Left lung (tissue), 10 donors: ENCODE data around the gene VPS13A. TPM values are rescaled to one million over a fixed set of nuclear protein-coding genes. Genes with fewer than 3 reads are reported as not detected.

Experiments
- ATAC-seq: fragments of 200-7000 bp; cut with Tn5 transposase; one replicate; pipeline ENCODE4 v1.9.1; 2020; ENCODE audit warnings: moderate library complexity
- DNase-seq, 4 donors: peaks; one replicate each; pipeline ENCODE4 v3.0.0-alpha.2; 2013 to 2020
- H3K27ac ChIP-seq, 2 donors: fragments of 200-600 bp; sonication (generic) in 1 of 2; one replicate each; pipeline versions ENCODE4 v1.5.0 to v1.8.0; 2020 to 2021
- H3K27me3 ChIP-seq, 2 donors: fragments of 200-600 bp; sonication (generic) in 1 of 2; one replicate each; pipeline versions ENCODE4 v1.5.0 to v1.8.0; 2020 to 2021
- H3K36me3 ChIP-seq, 2 donors: fragments of 200-600 bp; sonication (generic) in 1 of 2; one replicate each; pipeline versions ENCODE4 v1.5.0 to v1.8.0; 2020 to 2021
- H3K4me1 ChIP-seq, 2 donors: fragments of 200-600 bp; one replicate each; pipeline ENCODE4 v1.8.0; 2021
- H3K4me3 ChIP-seq, 2 donors: fragments of 200-600 bp; sonication (generic) in 1 of 2; one replicate each; pipeline versions ENCODE4 v1.5.0 to v1.8.0; 2020 to 2021; ENCODE audit warnings: mild to moderate bottlenecking in 1 of 2
- H3K9me3 ChIP-seq, 2 donors: fragments of 200-600 bp; sonication (generic) in 1 of 2; one replicate each; pipeline versions ENCODE4 v1.5.0 to v1.8.0; 2020 to 2021
- CTCF ChIP-seq, 2 donors: fragments of 200-600 bp; sonication (generic) in 1 of 2; IDR thresholded peaks; one replicate each; pipeline versions ENCODE4 v1.5.0 to v1.8.0; 2021; ENCODE audit warnings: antibody characterized with exemption in 2 of 2
- intact Hi-C, 2 donors: fragments of 100-400 bp; cut with DNase I; formaldehyde crosslinking; loops; one replicate each; pipeline versions ENCODE4 v1.11.2 to v1.14.2; 2022
- polyA plus RNA-seq, 6 donors: library from polyadenylated mRNA; unstranded; fragments of 120-200 nt; gene quantifications; one replicate each; pipeline ENCODE4 v1.2.1, GENCODE V29; 2013; ENCODE audit not compliant: insufficient read length in 6 of 6
- total RNA-seq, 2 donors: library from RNA; stranded (reverse); fragmentation: NEBNext Ultra II Directional; extraction: Animal tissue kit (Norgen Biotek cat#: 25700); gene quantifications; one replicate each; pipeline ENCODE4 v1.2.1, GENCODE V29; 2021
- donor health status: DM: no; HTN: yes; CAD: no.
- donor health status: DM: no; HTN: no; CAD: no.

The VPS13A gene
- total and polyA plus RNA-seq, 8 donors = 19.7 to 36.1 (median 28.7) TPM

GRCh38 chr9:77423841-77424240, 246.5 kb downstream of the VPS13A start:
- no peak for DNase-seq
- Histone ChIP-seq H3K27ac (no peak overlapping the region), H3K27me3 (no peaks in the 10 kb centered on the region), H3K4me3 (no peak overlapping the region), H3K9me3 (no peaks in the 10 kb centered on the region), H3K4me1 (peaks cover 0 to 31% of the 10 kb centered on the region in 2 donors), H3K36me3 (no peaks in the 10 kb centered on the region)
- intact Hi-C loops = no loop called here
- TF ChIP-seq CTCF (IDR thresholded peaks at IDR 0.05) = no peak
- ATAC-seq = no peak

- DNase-seq (no peak), ATAC-seq (no peak)
- Histone ChIP-seq H3K4me1 (peaks cover 0 to 21% of the 10 kb centered on the region in 2 donors), H3K36me3 (no peaks in the 10 kb centered on the region), H3K27me3 (no peaks in the 10 kb centered on the region), H3K9me3 (no peaks in the 10 kb centered on the region), H3K4me3 (no peak overlapping the region), H3K27ac (peak overlapping the region in 1 of 2 donors; percentile 20)
- intact Hi-C loops = no loop called here
- no peak for TF ChIP-seq CTCF (IDR thresholded peaks at IDR 0.05)
Measured at GRCh38 chr9:77424993-77425392, 247.7 kb downstream of the VPS13A start.

- intact Hi-C loops = no loop called here
- no peaks in the 10 kb centered on the region for H3K36me3 ChIP-seq
- H3K9me3 ChIP-seq = no peaks in the 10 kb centered on the region
- H3K27ac ChIP-seq = peak overlapping the region in 1 of 2 donors; percentile 23
- no peak overlapping the region for H3K4me3 ChIP-seq
- no peak for DNase-seq
- no peaks in the 10 kb centered on the region for H3K27me3 ChIP-seq
- peaks cover 0 to 20% of the 10 kb centered on the region in 2 donors for H3K4me1 ChIP-seq
- no peak for TF ChIP-seq CTCF (IDR thresholded peaks at IDR 0.05)
- peak; percentile 31 for ATAC-seq
Measured at GRCh38 chr9:77426712-77427111, 249.4 kb downstream of the VPS13A start.

GRCh38 chr9:77427256-77427927, 250.1 kb downstream of the VPS13A start:
- intact Hi-C loops = no loop called here
- peak in 1 of 4 donors; percentile 44 for DNase-seq
- peak overlapping the region in 1 of 2 donors; percentile 53 for H3K27ac ChIP-seq
- H3K4me1 ChIP-seq = peaks cover 0 to 20% of the 10 kb centered on the region in 2 donors
- H3K36me3 ChIP-seq = no peaks in the 10 kb centered on the region
- H3K9me3 ChIP-seq = no peaks in the 10 kb centered on the region
- H3K4me3 ChIP-seq = no peak overlapping the region
- TF ChIP-seq CTCF (IDR thresholded peaks at IDR 0.05) = no peak
- peak; percentile 82 for ATAC-seq
- H3K27me3 ChIP-seq = no peaks in the 10 kb centered on the region

- intact Hi-C loops = loop anchor here in 1 of 2 donors (5.0 to 10.0 kb wide), 2 partner anchors 317 to 615 kb away; no protein-coding TSS in a partner anchor
- ATAC-seq (no peak), DNase-seq (no peak)
- Histone ChIP-seq H3K4me3 (no peak overlapping the region), H3K4me1 (peaks cover 0 to 28% of the 10 kb centered on the region in 2 donors), H3K27me3 (no peaks in the 10 kb centered on the region), H3K36me3 (no peaks in the 10 kb centered on the region), H3K27ac (no peak overlapping the region), H3K9me3 (no peaks in the 10 kb centered on the region)
- no peak for TF ChIP-seq CTCF (IDR thresholded peaks at IDR 0.05)
Measured at GRCh38 chr9:77429928-77430327, 252.6 kb downstream of the VPS13A start.
